Liver (tissue), 9 donors: ENCODE results near the gene RXYLT1. TPM values are rescaled to one million over a fixed set of nuclear protein-coding genes. Genes with fewer than 3 reads are reported as not detected.

Source experiments
- DNase-seq: peaks from one replicate; pipeline ENCODE4 v3.0.0-alpha.2; 2017; ENCODE audit warnings: low spot score
- H3K27ac ChIP-seq, 2 donors: one replicate each; pipeline ENCODE4 v1.7.0; 2013; ENCODE audit warnings: inconsistent platforms in 2 of 2, low read length in 2 of 2, control low read depth in 1 of 2, low read depth in 1 of 2, mild to moderate bottlenecking in 1 of 2
- H3K27me3 ChIP-seq, 4 donors: one replicate each; pipeline versions ENCODE4 v1.6.1 to v1.7.0; 2013; ENCODE audit warnings: low read length in 3 of 4, inconsistent platforms in 1 of 4, mild to moderate bottlenecking in 1 of 4, moderate library complexity in 1 of 4; ENCODE audit not compliant: control insufficient read depth in 4 of 4, insufficient read depth in 4 of 4
- H3K36me3 ChIP-seq, 4 donors: one replicate each; pipeline versions ENCODE4 v1.6.1 to v1.7.0; 2013; ENCODE audit warnings: low read length in 3 of 4, mild to moderate bottlenecking in 3 of 4, low read depth in 1 of 4, moderate library complexity in 1 of 4; ENCODE audit not compliant: control insufficient read depth in 4 of 4, insufficient read depth in 3 of 4
- H3K4me1 ChIP-seq, 4 donors: one replicate each; pipeline versions ENCODE4 v1.6.1 to v1.7.0; 2013; ENCODE audit warnings: low read length in 3 of 4, mild to moderate bottlenecking in 3 of 4, moderate library complexity in 1 of 4; ENCODE audit not compliant: control insufficient read depth in 4 of 4, insufficient read depth in 4 of 4
- H3K4me3 ChIP-seq, 3 donors: one replicate each; pipeline versions ENCODE4 v1.6.1 to v1.7.0; 2013; ENCODE audit warnings: low read length in 3 of 3, control low read depth in 1 of 3, low read depth in 1 of 3, mild to moderate bottlenecking in 1 of 3
- H3K9ac ChIP-seq, 2 donors: one replicate each; pipeline ENCODE4 v1.7.0; 2013; ENCODE audit warnings: low read length in 2 of 2, mild to moderate bottlenecking in 2 of 2, moderate library complexity in 2 of 2, control low read depth in 1 of 2, low read depth in 1 of 2
- H3K9me3 ChIP-seq, 4 donors: one replicate each; pipeline versions ENCODE4 v1.6.1 to v1.7.0; 2013; ENCODE audit warnings: low read length in 3 of 4; ENCODE audit not compliant: control insufficient read depth in 4 of 4
- EGR1 ChIP-seq, 2 donors: IDR thresholded peaks; 2 replicates each; pipeline ENCODE4 v1.6.1; 2016 to 2018; ENCODE audit warnings: antibody characterized with exemption in 2 of 2, low read depth in 2 of 2
- FOXA1 ChIP-seq: IDR thresholded peaks from 2 replicates; pipeline ENCODE4 v1.6.1; 2016; ENCODE audit warnings: antibody characterized with exemption
- FOXA2 ChIP-seq: IDR thresholded peaks from 2 replicates; pipeline ENCODE4 v1.6.1; 2016; ENCODE audit warnings: antibody characterized with exemption
- GABPA ChIP-seq, 2 donors: IDR thresholded peaks in 1 of 2; conservative IDR thresholded peaks in 1 of 2; 2 replicates each; pipeline ENCODE4 v1.6.1; 2016; ENCODE audit warnings: antibody characterized with exemption in 2 of 2, mild to moderate bottlenecking in 1 of 2, moderate library complexity in 1 of 2
- HNF4A ChIP-seq, 2 donors: conservative IDR thresholded peaks; 2 replicates each; pipeline ENCODE4 v1.6.1; 2016; ENCODE audit warnings: antibody characterized with exemption in 2 of 2, mild to moderate bottlenecking in 2 of 2
- HNF4G ChIP-seq: IDR thresholded peaks from 2 replicates; pipeline ENCODE4 v1.6.1; 2016; ENCODE audit warnings: antibody characterized with exemption
- JUND ChIP-seq, 2 donors: IDR thresholded peaks; 2 replicates each; pipeline ENCODE4 v1.6.1; 2016; ENCODE audit warnings: antibody characterized with exemption in 2 of 2
- NR2F2 ChIP-seq: IDR thresholded peaks from 2 replicates; pipeline ENCODE4 v1.6.1; 2016; ENCODE audit warnings: antibody characterized with exemption
- RAD21 ChIP-seq, 2 donors: IDR thresholded peaks; 2 replicates each; pipeline ENCODE4 v1.6.1; 2016; ENCODE audit warnings: antibody characterized with exemption in 2 of 2, mild to moderate bottlenecking in 2 of 2
- RXRA ChIP-seq, 2 donors: IDR thresholded peaks; 2 replicates each; pipeline ENCODE4 v1.6.1; 2017 to 2018; ENCODE audit warnings: antibody characterized with exemption in 2 of 2, mild to moderate bottlenecking in 1 of 2
- SP1 ChIP-seq: IDR thresholded peaks from 2 replicates; pipeline ENCODE4 v1.6.1; 2018; ENCODE audit warnings: antibody characterized with exemption, mild to moderate bottlenecking
- TAF1 ChIP-seq: conservative IDR thresholded peaks from 2 replicates; pipeline ENCODE4 v1.6.1; 2016; ENCODE audit warnings: antibody characterized with exemption, mild to moderate bottlenecking
- YY1 ChIP-seq: IDR thresholded peaks from 2 replicates; pipeline ENCODE4 v1.6.1; 2016; ENCODE audit warnings: antibody characterized with exemption, mild to moderate bottlenecking
- WGBS: extraction: QIAGEN DNeasy Blood & Tissue Kit; methylation state at CpG from one replicate; pipeline ENCODE4 v1.1.7; 2013; 5-methylcytosine and 5-hydroxymethylcytosine counted together
- polyA plus RNA-seq, 2 donors: library from polyadenylated mRNA; stranded (reverse) in 1 of 2; unstranded in 1 of 2; fragments of 200-250 nt in 1 of 2; fragments of >200 nt in 1 of 2; fragmentation: Nextera tagmentation in 1 of 2; extraction: Ambion mirVana in 1 of 2; gene quantifications; one replicate each; pipeline versions ENCODE4 v1.2.1 to v1.2.3, GENCODE V29; 2013 to 2015
- total RNA-seq, 2 donors: library from RNA; depleted of rRNA; stranded (reverse); fragments of >200 nt; gene quantifications; one replicate each; pipeline ENCODE4 v1.2.3, GENCODE V29; 2014
- TF ChIP-seq, protein P1 (sequence below): IDR thresholded peaks from 2 replicates; pipeline ENCODE4 v1.6.1; 2016; ENCODE audit warnings: antibody characterized with exemption
- TF ChIP-seq, protein P2 (sequence below): fragments of 150-350 bp; IDR thresholded peaks from 2 replicates; pipeline ENCODE4 v1.5.1; 2017; ENCODE audit warnings: improper control_type of control experiment, low read depth, low read length; ENCODE audit not compliant: missing input control
- TF ChIP-seq, protein P3 (sequence below): IDR thresholded peaks from 2 replicates; pipeline ENCODE4 v1.6.1; 2016; ENCODE audit warnings: antibody characterized with exemption
- TF ChIP-seq, protein P4 (sequence below): IDR thresholded peaks from 2 replicates; pipeline ENCODE4 v1.6.1; 2016; ENCODE audit warnings: antibody characterized with exemption
- donor health status: healthy.
- donor health status: healthy.
- donor health status: healthy.
- donor health status: healthy.
- donor health status: healthy.

The RXYLT1 gene
- total and polyA plus RNA-seq, 4 donors = 6.0 to 12.2 (median 10.4) TPM

DNA sequence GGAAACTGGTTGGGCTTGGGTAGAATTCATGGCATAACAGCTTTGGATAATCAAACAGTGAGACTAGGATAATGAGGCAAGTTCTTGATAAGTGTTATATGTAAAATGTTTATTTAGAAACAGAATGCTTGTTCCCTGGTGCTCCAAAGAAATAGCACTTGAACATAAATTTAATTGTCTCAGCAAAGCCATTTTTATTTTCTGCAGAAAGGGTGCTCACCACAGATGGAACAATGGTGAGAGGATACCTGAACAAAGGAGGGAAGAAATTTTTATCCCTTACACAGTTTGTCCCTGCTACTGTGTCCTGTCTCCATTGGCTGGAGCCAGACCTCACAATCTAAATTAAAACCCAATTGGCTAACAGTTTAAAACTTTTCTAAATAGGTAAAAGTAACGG lies 9.3 kb upstream of the RXYLT1 start:
- H3K4me3 ChIP-seq = no peak overlapping the region
- TF ChIP-seq FOXA1 (no peak), FOXA2 (no peak), HNF4A (conservative IDR thresholded peaks at IDR 0.05) (no peak), EGR1 (IDR thresholded peaks at IDR 0.05; ENCODE audit: low read depth in 2 of 2) (no peak), RAD21 (IDR thresholded peaks at IDR 0.05) (no peak), GABPA (IDR thresholded peaks at IDR 0.05 in 1 of 2, conservative IDR thresholded peaks at IDR 0.05 in 1 of 2) (no peak), YY1 (no peak)
- TF ChIP-seq, protein P1, sequence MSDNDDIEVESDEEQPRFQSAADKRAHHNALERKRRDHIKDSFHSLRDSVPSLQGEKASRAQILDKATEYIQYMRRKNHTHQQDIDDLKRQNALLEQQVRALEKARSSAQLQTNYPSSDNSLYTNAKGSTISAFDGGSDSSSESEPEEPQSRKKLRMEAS = no peak
- TF ChIP-seq, protein P2, sequence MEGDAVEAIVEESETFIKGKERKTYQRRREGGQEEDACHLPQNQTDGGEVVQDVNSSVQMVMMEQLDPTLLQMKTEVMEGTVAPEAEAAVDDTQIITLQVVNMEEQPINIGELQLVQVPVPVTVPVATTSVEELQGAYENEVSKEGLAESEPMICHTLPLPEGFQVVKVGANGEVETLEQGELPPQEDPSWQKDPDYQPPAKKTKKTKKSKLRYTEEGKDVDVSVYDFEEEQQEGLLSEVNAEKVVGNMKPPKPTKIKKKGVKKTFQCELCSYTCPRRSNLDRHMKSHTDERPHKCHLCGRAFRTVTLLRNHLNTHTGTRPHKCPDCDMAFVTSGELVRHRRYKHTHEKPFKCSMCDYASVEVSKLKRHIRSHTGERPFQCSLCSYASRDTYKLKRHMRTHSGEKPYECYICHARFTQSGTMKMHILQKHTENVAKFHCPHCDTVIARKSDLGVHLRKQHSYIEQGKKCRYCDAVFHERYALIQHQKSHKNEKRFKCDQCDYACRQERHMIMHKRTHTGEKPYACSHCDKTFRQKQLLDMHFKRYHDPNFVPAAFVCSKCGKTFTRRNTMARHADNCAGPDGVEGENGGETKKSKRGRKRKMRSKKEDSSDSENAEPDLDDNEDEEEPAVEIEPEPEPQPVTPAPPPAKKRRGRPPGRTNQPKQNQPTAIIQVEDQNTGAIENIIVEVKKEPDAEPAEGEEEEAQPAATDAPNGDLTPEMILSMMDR = no peak
- TF ChIP-seq, protein P3, sequence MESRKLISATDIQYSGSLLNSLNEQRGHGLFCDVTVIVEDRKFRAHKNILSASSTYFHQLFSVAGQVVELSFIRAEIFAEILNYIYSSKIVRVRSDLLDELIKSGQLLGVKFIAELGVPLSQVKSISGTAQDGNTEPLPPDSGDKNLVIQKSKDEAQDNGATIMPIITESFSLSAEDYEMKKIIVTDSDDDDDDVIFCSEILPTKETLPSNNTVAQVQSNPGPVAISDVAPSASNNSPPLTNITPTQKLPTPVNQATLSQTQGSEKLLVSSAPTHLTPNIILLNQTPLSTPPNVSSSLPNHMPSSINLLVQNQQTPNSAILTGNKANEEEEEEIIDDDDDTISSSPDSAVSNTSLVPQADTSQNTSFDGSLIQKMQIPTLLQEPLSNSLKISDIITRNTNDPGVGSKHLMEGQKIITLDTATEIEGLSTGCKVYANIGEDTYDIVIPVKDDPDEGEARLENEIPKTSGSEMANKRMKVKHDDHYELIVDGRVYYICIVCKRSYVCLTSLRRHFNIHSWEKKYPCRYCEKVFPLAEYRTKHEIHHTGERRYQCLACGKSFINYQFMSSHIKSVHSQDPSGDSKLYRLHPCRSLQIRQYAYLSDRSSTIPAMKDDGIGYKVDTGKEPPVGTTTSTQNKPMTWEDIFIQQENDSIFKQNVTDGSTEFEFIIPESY = no peak
- peaks cover 0 to 5% (median 0%) of the 10 kb centered on the region in 4 donors for H3K27me3 ChIP-seq
- DNase-seq = no peak
- peaks cover 0 to 9% (median 2%) of the 10 kb centered on the region in 4 donors for H3K9me3 ChIP-seq
- H3K27ac ChIP-seq = no peak overlapping the region
- 94% methylated on average over 1 of the region's 1 CpG for WGBS
- H3K4me1 ChIP-seq = no peaks in the 10 kb centered on the region
- no peak overlapping the region for H3K9ac ChIP-seq
- no peaks in the 10 kb centered on the region for H3K36me3 ChIP-seq

DNA sequence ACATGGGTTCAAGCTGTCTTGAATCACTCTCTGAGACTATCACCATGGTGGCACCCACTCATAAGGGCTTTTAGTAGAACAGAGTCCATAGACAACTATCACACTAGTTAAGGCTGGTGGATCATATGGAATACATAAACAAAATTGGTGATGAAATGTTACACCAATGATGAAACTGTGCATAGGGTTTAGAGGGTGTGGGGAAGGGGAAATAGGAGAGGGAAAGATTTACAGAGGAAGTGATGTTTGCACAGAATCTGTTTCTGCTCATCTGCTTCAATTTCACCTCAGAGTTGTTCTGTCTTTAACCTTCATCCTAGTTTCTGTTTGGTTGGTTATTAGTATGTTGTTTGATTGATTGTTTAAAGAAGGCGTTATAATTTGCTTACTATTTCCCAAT lies 2.4 kb upstream of the RXYLT1 start:
- H3K27ac ChIP-seq = no peak overlapping the region
- no peaks in the 10 kb centered on the region for H3K9me3 ChIP-seq
- no peak overlapping the region for H3K9ac ChIP-seq
- 91% methylated on average over 1 of the region's 1 CpG for WGBS
- no peak for DNase-seq
- peaks cover 0 to 1% (median 0%) of the 10 kb centered on the region in 4 donors for H3K27me3 ChIP-seq
- H3K4me1 ChIP-seq = peaks cover 0 to 12% (median 4%) of the 10 kb centered on the region in 4 donors
- no peaks in the 10 kb centered on the region for H3K36me3 ChIP-seq
- TF ChIP-seq NR2F2 (no peak), FOXA1 (no peak), TAF1 (no peak), GABPA (IDR thresholded peaks at IDR 0.05 in 1 of 2, conservative IDR thresholded peaks at IDR 0.05 in 1 of 2) (no peak)
- H3K4me3 ChIP-seq = no peak overlapping the region

DNA sequence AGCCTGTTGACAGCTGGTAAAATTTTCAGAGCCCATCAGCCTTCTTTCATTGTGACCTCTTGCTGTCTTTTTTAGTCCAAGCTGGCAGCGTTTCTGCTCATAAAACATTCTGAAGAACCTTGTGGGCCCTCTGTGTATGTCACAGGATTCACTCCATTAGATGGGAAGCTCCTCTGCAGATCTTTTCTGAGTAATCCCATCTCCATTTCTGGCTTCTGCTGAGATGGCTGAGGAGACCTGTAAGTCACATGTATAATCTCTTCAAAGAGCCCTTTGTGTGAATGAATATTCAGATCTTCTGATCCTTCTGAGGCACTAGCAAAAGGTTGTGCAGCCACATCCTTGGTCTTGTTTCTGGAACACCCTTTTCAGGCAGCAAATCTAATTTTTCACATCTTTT lies 2.8 kb downstream of the RXYLT1 start:
- Histone ChIP-seq H3K9ac (no peak overlapping the region), H3K27me3 (no peaks in the 10 kb centered on the region), H3K27ac (no peak overlapping the region), H3K9me3 (no peaks in the 10 kb centered on the region), H3K4me3 (no peak overlapping the region), H3K36me3 (peaks cover 0 to 12% (median 8%) of the 10 kb centered on the region in 4 donors), H3K4me1 (peaks cover 1 to 14% (median 4%) of the 10 kb centered on the region in 4 donors)
- 90% methylated on average over 1 of the region's 1 CpG for WGBS
- DNase-seq = no peak
- TF ChIP-seq EGR1 (IDR thresholded peaks at IDR 0.05; ENCODE audit: low read depth in 2 of 2) (no peak), HNF4G (no peak), FOXA1 (no peak), JUND (IDR thresholded peaks at IDR 0.05) (no peak), RXRA (IDR thresholded peaks at IDR 0.05) (no peak), GABPA (IDR thresholded peaks at IDR 0.05 in 1 of 2, conservative IDR thresholded peaks at IDR 0.05 in 1 of 2) (no peak), HNF4A (conservative IDR thresholded peaks at IDR 0.05) (no peak), YY1 (no peak), FOXA2 (no peak), RAD21 (IDR thresholded peaks at IDR 0.05) (no peak), SP1 (no peak)
- TF ChIP-seq, protein P4, sequence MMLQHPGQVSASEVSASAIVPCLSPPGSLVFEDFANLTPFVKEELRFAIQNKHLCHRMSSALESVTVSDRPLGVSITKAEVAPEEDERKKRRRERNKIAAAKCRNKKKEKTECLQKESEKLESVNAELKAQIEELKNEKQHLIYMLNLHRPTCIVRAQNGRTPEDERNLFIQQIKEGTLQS = no peak
- TF ChIP-seq, protein P3 = no peak
- TF ChIP-seq, protein P1 = no peak
